Left lung (tissue), 10 donors: ENCODE measurements around the gene VCAN. TPM values are rescaled to one million over a fixed set of nuclear protein-coding genes. Genes with fewer than 3 reads are reported as not detected.
A peak's percentile ranks its signal among the peaks of the same experiment; 100 is the strongest.

Experiments used
- ATAC-seq: fragments of 200-7000 bp; cut with Tn5 transposase; one replicate; pipeline ENCODE4 v1.9.1; 2020; ENCODE audit warnings: moderate library complexity
- DNase-seq, 4 donors: peaks; one replicate each; pipeline ENCODE4 v3.0.0-alpha.2; 2013 to 2020
- H3K27ac ChIP-seq, 2 donors: fragments of 200-600 bp; sonication (generic) in 1 of 2; one replicate each; pipeline versions ENCODE4 v1.5.0 to v1.8.0; 2020 to 2021
- H3K27me3 ChIP-seq, 2 donors: fragments of 200-600 bp; sonication (generic) in 1 of 2; one replicate each; pipeline versions ENCODE4 v1.5.0 to v1.8.0; 2020 to 2021
- H3K36me3 ChIP-seq, 2 donors: fragments of 200-600 bp; sonication (generic) in 1 of 2; one replicate each; pipeline versions ENCODE4 v1.5.0 to v1.8.0; 2020 to 2021
- H3K4me1 ChIP-seq, 2 donors: fragments of 200-600 bp; one replicate each; pipeline ENCODE4 v1.8.0; 2021
- H3K4me3 ChIP-seq, 2 donors: fragments of 200-600 bp; sonication (generic) in 1 of 2; one replicate each; pipeline versions ENCODE4 v1.5.0 to v1.8.0; 2020 to 2021; ENCODE audit warnings: mild to moderate bottlenecking in 1 of 2
- H3K9me3 ChIP-seq, 2 donors: fragments of 200-600 bp; sonication (generic) in 1 of 2; one replicate each; pipeline versions ENCODE4 v1.5.0 to v1.8.0; 2020 to 2021
- intact Hi-C, 2 donors: fragments of 100-400 bp; cut with DNase I; formaldehyde crosslinking; loops; one replicate each; pipeline versions ENCODE4 v1.11.2 to v1.14.2; 2022
- polyA plus RNA-seq, 6 donors: library from polyadenylated mRNA; unstranded; fragments of 120-200 nt; gene quantifications; one replicate each; pipeline ENCODE4 v1.2.1, GENCODE V29; 2013; ENCODE audit not compliant: insufficient read length in 6 of 6
- total RNA-seq, 2 donors: library from RNA; stranded (reverse); fragmentation: NEBNext Ultra II Directional; extraction: Animal tissue kit (Norgen Biotek cat#: 25700); gene quantifications; one replicate each; pipeline ENCODE4 v1.2.1, GENCODE V29; 2021
- TF ChIP-seq, protein P1 (sequence below), 2 donors: fragments of 200-600 bp; sonication (generic) in 1 of 2; IDR thresholded peaks; one replicate each; pipeline versions ENCODE4 v1.5.0 to v1.8.0; 2021; ENCODE audit warnings: antibody characterized with exemption in 2 of 2
- donor health status: DM: no; HTN: yes; CAD: no.
- donor health status: DM: no; HTN: no; CAD: no.

The VCAN gene
- total and polyA plus RNA-seq, 8 donors: 217 to 598 (median 513) TPM

DNA sequence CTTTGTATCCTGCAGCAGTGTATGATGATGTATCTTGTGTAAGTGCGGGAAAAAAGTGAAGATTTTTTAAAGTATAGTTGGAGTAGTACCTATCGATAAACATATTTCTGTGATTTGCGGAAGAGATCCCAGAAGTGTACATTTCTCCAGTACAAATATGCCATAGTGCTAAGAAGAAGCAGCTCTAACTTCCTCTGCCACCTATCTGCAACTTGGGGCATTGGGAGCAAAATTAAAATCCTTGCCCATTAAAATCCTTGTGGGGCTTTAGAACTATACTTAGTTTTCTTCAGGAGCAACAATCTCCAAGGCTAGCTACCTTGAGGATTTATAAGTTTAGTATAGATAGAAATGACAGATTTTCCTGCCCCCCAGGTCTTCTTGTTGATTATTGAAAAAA is 123.7 kb downstream of the VCAN start:
- no peak overlapping the region for H3K4me3 ChIP-seq
- no peaks in the 10 kb centered on the region for H3K4me1 ChIP-seq
- intact Hi-C loops: no loop called here
- no peaks in the 10 kb centered on the region for H3K27me3 ChIP-seq
- no peak overlapping the region for H3K27ac ChIP-seq
- TF ChIP-seq, protein P1, sequence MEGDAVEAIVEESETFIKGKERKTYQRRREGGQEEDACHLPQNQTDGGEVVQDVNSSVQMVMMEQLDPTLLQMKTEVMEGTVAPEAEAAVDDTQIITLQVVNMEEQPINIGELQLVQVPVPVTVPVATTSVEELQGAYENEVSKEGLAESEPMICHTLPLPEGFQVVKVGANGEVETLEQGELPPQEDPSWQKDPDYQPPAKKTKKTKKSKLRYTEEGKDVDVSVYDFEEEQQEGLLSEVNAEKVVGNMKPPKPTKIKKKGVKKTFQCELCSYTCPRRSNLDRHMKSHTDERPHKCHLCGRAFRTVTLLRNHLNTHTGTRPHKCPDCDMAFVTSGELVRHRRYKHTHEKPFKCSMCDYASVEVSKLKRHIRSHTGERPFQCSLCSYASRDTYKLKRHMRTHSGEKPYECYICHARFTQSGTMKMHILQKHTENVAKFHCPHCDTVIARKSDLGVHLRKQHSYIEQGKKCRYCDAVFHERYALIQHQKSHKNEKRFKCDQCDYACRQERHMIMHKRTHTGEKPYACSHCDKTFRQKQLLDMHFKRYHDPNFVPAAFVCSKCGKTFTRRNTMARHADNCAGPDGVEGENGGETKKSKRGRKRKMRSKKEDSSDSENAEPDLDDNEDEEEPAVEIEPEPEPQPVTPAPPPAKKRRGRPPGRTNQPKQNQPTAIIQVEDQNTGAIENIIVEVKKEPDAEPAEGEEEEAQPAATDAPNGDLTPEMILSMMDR (IDR thresholded peaks at IDR 0.05): no peak
- ATAC-seq (no peak), DNase-seq (no peak)
- no peaks in the 10 kb centered on the region for H3K36me3 ChIP-seq
- no peaks in the 10 kb centered on the region for H3K9me3 ChIP-seq

DNA sequence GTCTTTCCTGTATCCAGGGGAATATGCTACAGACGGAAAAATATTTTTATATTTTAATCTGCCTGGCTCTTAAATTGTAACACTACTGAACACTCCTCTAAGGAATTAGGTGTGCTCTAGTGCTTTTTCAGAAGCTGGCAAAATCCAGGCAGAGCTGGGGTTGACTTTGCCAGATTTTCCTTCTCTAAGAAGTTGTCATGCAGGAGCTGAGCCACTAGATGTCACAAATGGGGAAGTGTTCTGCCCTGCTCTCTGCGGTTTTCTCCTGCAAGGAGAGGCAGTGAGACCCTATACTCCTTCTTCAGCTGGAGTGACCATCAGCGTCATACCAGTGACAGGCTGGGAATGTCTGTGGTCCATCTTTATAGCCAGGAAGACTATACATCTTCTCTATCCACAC is 136.6 kb downstream of the VCAN start:
- Histone ChIP-seq H3K4me3 (no peak overlapping the region), H3K36me3 (no peaks in the 10 kb centered on the region), H3K27me3 (no peaks in the 10 kb centered on the region), H3K27ac (no peak overlapping the region), H3K9me3 (no peaks in the 10 kb centered on the region), H3K4me1 (no peaks in the 10 kb centered on the region)
- intact Hi-C loops: no loop called here
- DNase-seq (peak in 2 of 4 donors; percentile 19 to 47), ATAC-seq (peak; percentile 81)
- TF ChIP-seq, protein P1 (IDR thresholded peaks at IDR 0.05): peak; percentile 25 to 39

DNA sequence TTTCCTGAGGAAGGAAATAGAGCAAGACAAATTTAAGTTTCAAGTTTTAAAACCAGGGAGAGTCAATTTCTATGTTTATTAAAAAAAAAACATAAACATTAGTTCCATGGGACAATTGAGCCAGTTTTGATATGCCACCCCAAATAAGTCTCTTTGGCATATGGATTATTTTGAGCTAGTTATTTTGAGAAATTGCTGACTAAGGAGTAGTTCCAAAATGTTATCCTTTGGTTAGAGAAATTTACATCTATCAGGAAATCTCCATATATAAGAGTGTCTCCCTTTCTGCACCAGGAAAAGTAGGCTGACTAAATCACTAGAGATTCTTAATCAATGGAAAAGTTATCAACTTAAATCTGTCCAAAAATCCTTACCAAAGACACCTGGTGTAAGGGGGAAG is 143.3 kb downstream of the VCAN start:
- DNase-seq (no peak), ATAC-seq (no peak)
- no peak overlapping the region for H3K4me3 ChIP-seq
- H3K9me3 ChIP-seq: peaks cover 0 to 22% of the 10 kb centered on the region in 2 donors
- H3K36me3 ChIP-seq: no peaks in the 10 kb centered on the region
- no peaks in the 10 kb centered on the region for H3K27me3 ChIP-seq
- no peak overlapping the region for H3K27ac ChIP-seq
- TF ChIP-seq, protein P1 (IDR thresholded peaks at IDR 0.05): no peak
- H3K4me1 ChIP-seq: no peaks in the 10 kb centered on the region
- intact Hi-C loops: no loop called here

DNA sequence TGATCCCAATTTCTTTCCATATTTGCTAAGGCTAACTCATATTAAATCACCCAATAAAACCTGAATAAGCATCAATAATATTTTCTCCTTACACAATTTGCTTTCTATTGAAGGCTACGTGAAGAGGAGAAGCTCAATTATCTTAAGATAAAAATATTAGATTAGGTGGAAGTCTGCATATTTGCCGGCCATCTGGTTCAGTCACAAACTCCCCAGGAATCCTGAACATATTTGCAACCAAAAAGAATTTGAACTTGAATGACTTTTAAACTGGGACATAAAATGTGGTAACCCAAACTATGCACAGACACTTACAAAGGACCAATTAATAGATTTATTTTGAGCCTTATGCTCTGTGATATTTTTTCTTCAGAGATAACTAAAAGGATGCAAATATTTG is 156.8 kb downstream of the VCAN start:
- DNase-seq (no peak), ATAC-seq (no peak)
- TF ChIP-seq, protein P1 (IDR thresholded peaks at IDR 0.05): no peak
- intact Hi-C loops: no loop called here
- Histone ChIP-seq H3K27me3 (no peaks in the 10 kb centered on the region), H3K36me3 (no peaks in the 10 kb centered on the region), H3K4me1 (no peaks in the 10 kb centered on the region), H3K27ac (no peak overlapping the region), H3K9me3 (no peaks in the 10 kb centered on the region), H3K4me3 (no peak overlapping the region)

Other genes with a start within 250 kb of the VCAN start
- under 1 TPM; 0.05 to 0.73 TPM for gene HAPLN1, start 249.1 kb downstream of the VCAN start, total RNA-seq
- 1 to 10 TPM; 1.3 to 3.7 (median 2.6) TPM for gene HAPLN1, start 249.1 kb downstream of the VCAN start, polyA plus RNA-seq